HG02840 (cell line): ENCODE data around the gene SPAG9.

Source experiments
- ATAC-seq: cut with Tn5 transposase; IDR thresholded peaks from one replicate; pipeline ENCODE4 v1.9.1; 2021; ENCODE audit warnings: mild to moderate bottlenecking, moderate library complexity, moderate number of reproducible peaks; ENCODE audit not compliant: unreplicated experiment, low FRiP score

SPAG9 gene

DNA sequence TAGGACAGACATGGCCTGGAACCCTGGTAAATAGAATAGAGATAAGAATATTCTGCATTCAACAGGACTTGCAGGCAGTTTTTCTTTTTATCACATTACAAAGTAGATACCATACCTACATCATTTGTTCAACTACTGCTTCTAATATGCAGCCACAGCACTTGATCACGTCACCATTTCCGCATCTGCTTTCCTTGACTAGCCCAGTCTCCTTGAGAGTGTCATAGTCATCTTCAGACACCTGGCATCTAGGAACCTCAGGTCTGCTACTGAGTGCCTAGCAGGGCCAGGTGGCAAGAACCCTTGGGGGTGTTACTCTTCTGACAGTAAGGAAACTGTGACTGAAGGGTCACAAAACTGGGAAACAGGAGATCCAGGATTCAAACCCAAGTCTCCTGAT, 161.3 kb downstream of the SPAG9 start:
- no peak for ATAC-seq

DNA sequence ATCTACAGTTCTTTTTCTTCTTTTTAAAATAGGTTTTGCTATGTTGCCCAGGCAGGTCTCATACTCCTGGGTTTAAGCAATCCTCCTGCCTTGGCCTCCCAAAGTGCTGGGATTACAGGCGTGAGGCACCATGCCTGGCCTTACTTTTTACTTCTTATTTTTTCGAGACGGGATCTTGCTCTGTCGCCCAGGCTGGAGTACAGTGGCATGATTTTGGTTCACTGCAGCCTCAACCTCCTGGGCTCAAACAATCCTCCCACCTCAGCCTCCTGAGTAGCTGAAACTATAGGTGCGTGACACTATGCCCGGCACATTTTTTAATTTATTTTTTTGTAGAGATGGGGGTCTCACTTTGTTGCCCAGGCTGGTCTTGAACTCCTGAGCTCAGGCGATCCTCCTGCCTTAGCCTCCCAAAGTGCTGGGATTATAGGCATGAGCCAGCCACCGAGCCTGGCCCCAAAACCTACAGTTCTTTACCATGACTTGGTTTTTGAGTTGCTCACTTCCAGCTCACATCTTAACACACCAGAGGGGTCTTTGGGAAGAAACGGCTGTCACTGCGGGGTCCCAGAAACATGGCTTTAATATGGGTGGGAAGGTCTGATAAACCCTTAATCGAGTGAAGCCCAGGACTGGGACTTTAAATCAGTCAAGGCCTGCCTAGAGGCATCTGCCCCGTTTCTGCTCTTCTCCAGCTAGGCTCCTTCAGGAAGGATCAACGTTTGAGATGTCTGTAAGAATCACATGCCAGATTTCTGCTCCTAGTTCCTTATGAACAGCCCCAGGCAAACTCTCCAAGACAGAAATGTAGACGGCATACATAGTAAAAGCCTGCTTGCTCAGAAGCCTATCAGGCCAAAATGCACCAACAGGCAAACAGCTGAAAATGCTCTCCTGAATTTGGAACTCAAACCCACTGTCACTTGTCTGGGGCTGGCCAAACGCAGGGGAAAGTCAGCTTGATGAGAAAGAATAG, 162.8 kb downstream of the SPAG9 start:
- no peak for ATAC-seq

GRCh38 chr17:50956750-50957523, 163.7 kb downstream of the SPAG9 start:
- ATAC-seq: no peak

DNA sequence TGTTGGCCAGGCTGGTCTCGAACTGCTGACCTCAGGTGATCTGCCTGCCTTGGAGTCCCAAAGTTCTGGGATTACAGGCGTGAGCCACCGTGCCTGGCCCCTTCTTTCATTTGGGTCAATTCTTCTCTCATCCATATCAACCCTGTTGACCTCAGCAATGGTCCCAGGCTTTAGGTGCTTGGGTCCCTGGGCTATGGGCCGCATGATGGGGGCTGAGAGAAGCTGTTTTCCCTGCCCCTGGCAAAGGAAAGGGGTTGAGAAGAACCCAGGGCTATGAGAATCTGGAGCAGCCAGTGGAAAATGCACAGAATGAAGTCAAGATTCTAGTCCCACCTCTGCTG, 164.3 kb downstream of the SPAG9 start:
- ATAC-seq: no peak

DNA sequence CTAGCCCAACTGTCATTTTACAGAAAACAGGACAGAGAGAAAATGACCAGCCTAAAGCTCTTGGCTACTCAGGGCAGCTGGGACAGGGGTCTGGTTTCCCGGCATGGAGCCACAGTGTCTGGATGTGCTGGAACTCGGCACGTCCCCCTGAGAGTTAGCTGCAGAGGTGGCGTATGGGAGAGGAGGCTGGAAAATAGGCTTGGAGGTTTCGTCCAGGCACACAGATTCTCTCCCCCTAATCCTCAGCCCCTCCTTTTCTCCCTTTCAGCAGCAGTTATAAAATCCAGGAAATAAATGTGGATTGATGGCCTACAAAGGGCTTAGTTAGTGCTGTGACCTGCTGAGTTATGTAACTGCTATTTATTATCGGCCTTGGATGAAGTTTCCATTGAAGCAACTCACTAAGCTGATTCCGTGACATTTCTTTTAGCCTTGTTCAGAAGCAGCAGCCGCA, 165.0 kb downstream of the SPAG9 start:
- ATAC-seq: no peak

- ATAC-seq: no peak
Observed at GRCh38 chr17:50955160-50955559, 165.5 kb downstream of the SPAG9 start.

- ATAC-seq: no peak
Observed at GRCh38 chr17:50954641-50955121, 166.0 kb downstream of the SPAG9 start.

GRCh38 chr17:50953831-50954601, 166.7 kb downstream of the SPAG9 start:
- no peak for ATAC-seq

DNA sequence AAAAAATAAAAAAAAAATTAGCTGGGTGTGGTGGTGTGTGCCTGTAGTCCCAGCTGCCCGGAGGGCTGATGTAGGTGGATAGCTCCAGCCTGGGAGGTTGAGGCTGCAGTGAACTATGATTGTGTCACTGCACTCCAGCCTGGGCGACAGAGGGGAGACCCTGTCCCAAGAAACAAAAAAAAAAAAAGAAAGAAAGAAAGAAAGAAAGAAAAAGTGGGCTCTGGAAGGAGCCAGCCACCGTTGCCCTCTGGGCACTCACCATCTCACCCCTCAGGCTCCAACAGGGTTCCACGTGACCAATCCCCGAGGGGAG, 167.2 kb downstream of the SPAG9 start:
- no peak for ATAC-seq

GRCh38 chr17:50952889-50953288, 167.8 kb downstream of the SPAG9 start:
- ATAC-seq: no peak

DNA sequence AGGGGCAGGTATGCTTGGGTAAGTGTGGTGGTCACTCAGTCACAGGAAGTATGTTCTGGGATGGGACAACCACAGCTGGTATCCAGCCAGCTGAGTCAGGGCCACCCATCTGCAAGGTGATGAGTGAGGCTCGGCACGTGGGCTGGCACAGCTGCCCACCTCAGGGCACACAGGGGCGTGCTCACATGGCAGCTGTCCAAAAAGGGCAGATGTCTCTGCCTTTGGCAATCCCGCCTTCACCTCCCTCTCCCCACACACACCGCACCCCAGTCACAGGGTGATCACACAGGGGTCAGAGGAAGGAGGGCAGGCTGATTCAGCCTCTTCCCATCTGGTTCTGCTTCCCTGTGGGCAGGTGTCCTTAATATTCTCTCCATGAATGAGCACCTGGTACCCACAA, 168.7 kb downstream of the SPAG9 start:
- no peak for ATAC-seq

- ATAC-seq: no peak
Observed at GRCh38 chr17:50949989-50950877, 170.4 kb downstream of the SPAG9 start.

- no peak for ATAC-seq
Observed at GRCh38 chr17:50949128-50949988, 171.3 kb downstream of the SPAG9 start.

DNA sequence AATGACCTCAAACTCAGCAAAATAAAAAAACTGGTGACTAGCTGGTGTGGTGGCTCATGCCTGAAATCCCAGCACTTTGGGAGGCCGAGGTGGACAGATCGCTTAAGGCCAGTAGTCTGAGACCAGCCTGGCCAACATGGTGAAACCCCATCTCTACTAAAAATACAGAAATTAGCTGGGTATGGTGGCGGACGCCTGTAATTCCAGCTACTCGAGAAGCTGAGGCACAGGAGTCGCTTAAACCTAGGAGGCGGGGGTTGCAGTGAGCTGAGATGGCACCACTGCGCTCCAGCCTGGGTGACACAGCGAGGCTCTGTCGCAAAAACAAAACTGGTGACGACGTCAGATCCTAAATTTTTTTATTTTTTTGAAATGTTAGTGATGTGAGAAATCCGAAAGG, 172.0 kb downstream of the SPAG9 start:
- ATAC-seq: no peak

GRCh38 chr17:50947782-50948543, 172.7 kb downstream of the SPAG9 start:
- no peak for ATAC-seq

DNA sequence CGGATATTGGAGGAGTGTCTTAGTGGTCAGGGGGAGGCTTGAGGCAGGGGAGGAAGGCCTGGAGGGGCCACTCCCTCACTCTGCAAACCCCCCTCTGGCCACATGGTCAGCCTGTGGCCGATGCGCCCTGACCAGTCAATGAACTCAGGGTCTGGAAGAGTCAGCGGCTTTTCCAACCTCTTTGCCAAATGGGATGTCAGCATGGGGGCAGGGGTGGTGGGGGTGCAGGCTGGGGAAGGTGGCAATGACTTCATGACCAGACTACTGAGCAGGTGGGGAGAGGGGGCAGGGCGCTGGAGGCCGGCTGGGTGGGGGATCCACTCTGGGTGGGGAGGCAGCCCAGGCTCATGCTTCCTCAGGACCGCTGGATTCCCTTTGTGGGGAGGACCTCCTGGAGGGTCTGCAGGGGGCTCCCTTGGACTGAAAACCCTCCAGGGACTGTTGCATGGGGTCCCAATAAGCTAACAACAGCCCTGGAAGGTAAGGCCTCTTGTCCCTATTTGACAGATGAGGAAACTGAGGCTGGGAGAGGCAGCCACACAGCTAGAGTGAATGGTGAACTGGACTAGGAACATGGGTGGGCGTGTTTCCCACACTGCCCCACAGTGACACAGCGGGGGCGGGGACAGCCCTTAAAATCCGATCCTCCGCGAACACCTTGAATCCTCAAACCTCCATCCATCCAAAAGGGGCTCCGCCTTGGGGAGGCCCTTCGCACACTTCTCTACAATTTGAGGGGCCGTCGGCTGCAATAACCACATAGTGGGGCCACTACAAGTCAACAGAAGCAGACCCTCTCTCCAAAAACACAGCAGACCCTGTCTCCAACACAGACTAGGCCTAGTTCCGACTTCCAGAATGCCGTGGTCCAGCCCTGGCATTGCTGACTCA, 173.5 kb downstream of the SPAG9 start:
- ATAC-seq: no peak

- ATAC-seq: no peak
Observed at GRCh38 chr17:50946223-50946890, 174.3 kb downstream of the SPAG9 start.
